AG04450 (cell line): ENCODE measurements around the gene RHBDL1. TPM values are rescaled to one million over a fixed set of nuclear protein-coding genes. Genes with fewer than 3 reads are reported as not detected.
A peak's percentile ranks its signal among the peaks of the same experiment; 100 is the strongest.

Experiments used
- CTCF ChIA-PET: fragments of 300-600, 350-600 bp; formaldehyde crosslinking; extraction: SDS; loops from one replicate; lab custom pipeline; 2022; ENCODE audit warnings: antibody characterized with exemption, inconsistent platforms; lab: Charles Lee
- POLR2A ChIA-PET: fragments of 350-600 bp; formaldehyde crosslinking; extraction: SDS; loops from one replicate; lab custom pipeline; 2021; ENCODE audit warnings: antibody characterized with exemption, inconsistent platforms; lab: Yijun Ruan, JAX
- DNase-seq: peaks from one replicate; pipeline ENCODE4 v3.0.0-alpha.2; 2011; ENCODE audit warnings: low read depth, low spot score
- H3K27ac ChIP-seq: one replicate; pipeline ENCODE4 v1.5.1; 2012; ENCODE audit warnings: low read depth, low read length, control low read depth
- H3K27me3 ChIP-seq: one replicate; pipeline ENCODE4 v1.6.0; 2012; ENCODE audit warnings: low read length; ENCODE audit not compliant: control insufficient read depth, insufficient read depth
- H3K4me3 ChIP-seq: 2 replicates; pipeline ENCODE4 v1.5.1; 2011; ENCODE audit warnings: mild to moderate bottlenecking, low read depth, low read length, control low read depth
- H3K9me3 ChIP-seq: 2 replicates; pipeline ENCODE4 v1.5.1; 2012; ENCODE audit warnings: low read length; ENCODE audit not compliant: control insufficient read depth, insufficient read depth
- polyA plus RNA-seq: library from polyadenylated mRNA; depleted of rRNA; stranded (reverse); fragments of >200 nt; gene quantifications from 2 replicates; pipeline ENCODE4 v1.2.3, GENCODE V29; 2011
- TF ChIP-seq, protein P1 (sequence below): IDR thresholded peaks from 2 replicates; pipeline ENCODE4 v1.5.1; 2011; ENCODE audit warnings: low read depth, low read length, control low read depth, inconsistent platforms

The RHBDL1 gene
- polyA plus RNA-seq, 1 experiment: 1.5 TPM

- POLR2A ChIA-PET: interaction anchor here (0.6 to 1.2 kb wide), 3 partner anchors 16 to 113 kb away, joined by 3 read pairs; no protein-coding TSS in a partner anchor
- CTCF ChIA-PET: interaction anchor here (0.6 to 1.4 kb wide), 2 partner anchors 27 to 303 kb away, joined by 3 to 4 read pairs; no protein-coding TSS in a partner anchor
- no peak overlapping the region for H3K4me3 ChIP-seq
Observed at GRCh38 chr16:684961-685696, 9.7 kb downstream of the RHBDL1 start.

GRCh38 chr16:685967-686366 is 10.5 kb downstream of the RHBDL1 start:
- H3K27me3 ChIP-seq: no peaks in the 10 kb centered on the region
- H3K27ac ChIP-seq: no peak overlapping the region
- ChIA-PET POLR2A (no interaction called here), CTCF (interaction anchor here (0.7 to 1.4 kb wide), 2 partner anchors 26 to 179 kb away, joined by 3 to 4 read pairs; no protein-coding TSS in a partner anchor)
- H3K9me3 ChIP-seq: peaks cover 13% of the 10 kb centered on the region; the same call in 1 of the 2 replicates
- TF ChIP-seq, protein P1, sequence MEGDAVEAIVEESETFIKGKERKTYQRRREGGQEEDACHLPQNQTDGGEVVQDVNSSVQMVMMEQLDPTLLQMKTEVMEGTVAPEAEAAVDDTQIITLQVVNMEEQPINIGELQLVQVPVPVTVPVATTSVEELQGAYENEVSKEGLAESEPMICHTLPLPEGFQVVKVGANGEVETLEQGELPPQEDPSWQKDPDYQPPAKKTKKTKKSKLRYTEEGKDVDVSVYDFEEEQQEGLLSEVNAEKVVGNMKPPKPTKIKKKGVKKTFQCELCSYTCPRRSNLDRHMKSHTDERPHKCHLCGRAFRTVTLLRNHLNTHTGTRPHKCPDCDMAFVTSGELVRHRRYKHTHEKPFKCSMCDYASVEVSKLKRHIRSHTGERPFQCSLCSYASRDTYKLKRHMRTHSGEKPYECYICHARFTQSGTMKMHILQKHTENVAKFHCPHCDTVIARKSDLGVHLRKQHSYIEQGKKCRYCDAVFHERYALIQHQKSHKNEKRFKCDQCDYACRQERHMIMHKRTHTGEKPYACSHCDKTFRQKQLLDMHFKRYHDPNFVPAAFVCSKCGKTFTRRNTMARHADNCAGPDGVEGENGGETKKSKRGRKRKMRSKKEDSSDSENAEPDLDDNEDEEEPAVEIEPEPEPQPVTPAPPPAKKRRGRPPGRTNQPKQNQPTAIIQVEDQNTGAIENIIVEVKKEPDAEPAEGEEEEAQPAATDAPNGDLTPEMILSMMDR: peak; percentile 36
- no peak overlapping the region for H3K4me3 ChIP-seq
- DNase-seq: no peak

More at GRCh38 chr16:684961-685696, 9.7 kb downstream of the RHBDL1 start:
- TF ChIP-seq, protein P1: no peak
- H3K27me3 ChIP-seq: no peaks in the 10 kb centered on the region
- peaks cover 16% of the 10 kb centered on the region; the same call in 1 of the 2 replicates for H3K9me3 ChIP-seq
- no peak overlapping the region for H3K27ac ChIP-seq
- no peak for DNase-seq

- no peak overlapping the region for H3K27ac ChIP-seq
- CTCF ChIA-PET: interaction anchor here (1.4 kb wide), 1 partner anchor 26 kb away, joined by 3 read pairs; no protein-coding TSS in a partner anchor
- POLR2A ChIA-PET: no interaction called here
Observed at GRCh38 chr16:686459-687260, 11.2 kb downstream of the RHBDL1 start.

GRCh38 chr16:687499-687898 is 12.0 kb downstream of the RHBDL1 start:
- ChIA-PET POLR2A (no interaction called here), CTCF (no interaction called here)
- TF ChIP-seq, protein P1: no peak
- H3K27ac ChIP-seq: no peak overlapping the region
- peaks cover 6% of the 10 kb centered on the region for H3K27me3 ChIP-seq
- peaks cover 9% of the 10 kb centered on the region; the same call in 1 of the 2 replicates for H3K9me3 ChIP-seq
- no peak overlapping the region for H3K4me3 ChIP-seq
- DNase-seq: no peak

More at GRCh38 chr16:686459-687260, 11.2 kb downstream of the RHBDL1 start:
- H3K9me3 ChIP-seq: peaks cover 9% of the 10 kb centered on the region; the same call in 1 of the 2 replicates
- H3K27me3 ChIP-seq: no peaks in the 10 kb centered on the region
- TF ChIP-seq, protein P1: no peak
- no peak overlapping the region for H3K4me3 ChIP-seq
- no peak for DNase-seq
